Activated effector memory CD4-positive, alpha-beta T cell treated with Interleukin-2 at 50 U/mL for 16 hours (primary cell): Measurements from ENCODE around the gene BCL11A.

Source experiments
- DNase-seq: peaks from one replicate; pipeline ENCODE4 v3.0.0-alpha.2; 2020

The BCL11A gene

DNA sequence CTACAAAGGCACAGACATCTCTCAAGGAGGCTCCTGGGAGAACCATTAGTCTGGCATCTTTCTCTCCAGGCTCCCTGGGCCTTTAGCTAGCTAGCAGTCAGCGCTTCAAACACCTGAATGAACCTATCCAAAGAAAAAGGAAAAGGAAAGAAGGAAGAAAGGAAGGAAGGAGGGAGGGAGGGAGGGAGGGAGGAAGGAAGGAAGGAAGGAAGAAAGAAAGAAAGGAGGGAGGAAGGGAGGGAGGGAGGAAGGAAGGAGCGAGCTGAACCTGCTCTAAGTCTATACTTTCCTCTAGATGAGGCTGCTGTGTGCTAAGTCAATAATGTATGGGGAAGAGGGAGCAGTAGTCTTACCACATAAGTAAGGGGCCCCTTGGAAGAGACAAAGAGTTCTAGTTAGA lies 5.1 kb upstream of the BCL11A start:
- no peak for DNase-seq

DNA sequence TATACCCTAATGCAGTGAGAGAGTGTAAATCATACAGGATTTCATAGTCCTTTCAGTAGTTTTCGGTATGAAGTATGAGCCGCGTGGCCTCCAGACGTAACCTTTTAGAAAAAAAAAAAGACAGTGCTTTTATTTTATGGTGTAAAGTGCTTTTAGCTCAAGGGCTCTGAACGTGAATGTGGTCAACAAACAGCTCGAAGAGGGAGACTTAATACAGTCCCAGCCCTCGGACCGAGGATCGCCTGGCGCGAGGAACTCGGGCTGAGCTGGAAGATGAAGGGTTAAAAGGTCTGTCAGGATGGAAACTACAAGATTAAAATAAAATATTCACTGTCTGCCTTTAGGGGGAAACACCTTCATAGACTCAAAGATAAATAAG lies 4.0 kb upstream of the BCL11A start:
- DNase-seq = no peak

DNA sequence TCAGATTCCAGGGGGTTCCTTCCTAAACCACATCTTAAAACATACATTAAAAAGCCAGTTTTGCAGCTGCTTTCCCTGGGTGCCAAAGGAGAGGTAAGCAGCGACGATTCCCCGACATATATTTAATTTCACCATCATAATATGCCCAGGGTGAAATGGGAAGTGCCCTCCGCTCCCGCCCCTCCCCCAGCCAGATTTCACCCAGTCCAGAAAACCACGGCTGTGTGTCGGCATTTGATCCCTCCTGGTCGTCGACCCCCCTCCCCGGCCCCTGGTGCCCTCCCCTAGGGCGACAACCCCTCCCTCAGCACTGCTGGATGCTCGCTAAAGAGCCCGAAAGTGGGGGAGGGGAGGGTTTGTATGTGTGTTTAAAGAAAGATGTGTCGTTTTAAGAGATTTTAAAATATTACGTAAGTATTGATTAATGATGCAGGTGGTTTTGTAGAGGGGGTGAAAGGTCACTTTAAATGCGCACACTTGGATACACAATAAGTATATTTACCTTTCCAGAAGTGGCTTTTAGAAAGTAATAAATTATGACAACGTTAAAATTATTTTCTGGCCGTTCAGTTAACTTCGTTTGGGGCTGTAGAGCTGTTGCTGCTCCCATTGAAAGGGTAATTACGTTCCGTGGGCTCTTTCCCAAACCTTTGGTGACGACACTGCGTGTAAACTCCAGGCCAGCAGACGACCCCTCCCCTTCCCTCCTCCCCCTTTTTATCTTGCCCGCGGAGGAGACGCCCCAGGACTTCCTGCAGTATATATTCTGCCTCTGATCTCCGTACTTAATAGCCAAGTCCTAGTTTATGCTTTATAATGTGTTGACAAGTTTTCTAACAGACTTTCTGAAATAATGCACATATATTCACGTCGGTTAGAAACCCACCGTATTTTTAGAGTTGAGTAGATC lies 3.4 kb upstream of the BCL11A start:
- DNase-seq = no peak

DNA sequence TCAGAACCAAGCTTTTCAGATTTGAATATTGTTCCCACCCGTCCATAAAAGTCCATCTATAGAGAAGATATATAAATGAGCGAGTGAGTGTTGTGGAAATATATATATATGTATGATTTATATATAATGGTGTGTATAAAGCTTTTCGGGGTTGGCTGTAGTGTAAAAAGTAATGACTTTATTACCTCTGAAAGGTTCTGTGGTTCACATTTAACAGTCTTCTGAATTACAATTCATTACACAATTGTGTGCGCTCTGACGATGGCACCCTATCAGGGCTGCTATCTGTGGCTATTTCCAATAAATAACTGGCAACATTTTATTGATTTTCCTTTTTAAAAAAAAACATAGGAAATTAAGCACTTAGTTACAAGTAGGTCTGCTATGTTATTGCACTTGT lies 2.7 kb upstream of the BCL11A start:
- DNase-seq = no peak

DNA sequence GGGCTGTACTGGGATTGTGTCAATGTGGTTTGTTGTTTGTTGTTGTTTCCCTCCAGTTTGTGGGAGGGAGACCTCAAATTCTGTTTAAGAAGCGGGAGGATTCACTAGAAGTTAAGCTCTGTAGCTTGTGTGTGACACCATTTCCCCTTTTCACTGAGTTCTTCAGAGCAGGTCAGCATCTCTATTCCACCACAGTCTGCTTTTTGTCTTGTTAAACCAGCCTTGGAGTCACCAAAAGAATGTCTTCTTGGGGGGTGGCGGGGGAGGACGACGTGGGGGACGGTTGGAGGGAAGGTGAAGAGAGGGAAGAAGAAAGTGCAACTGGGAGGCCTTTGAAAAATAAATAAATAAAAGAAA lies 2.3 kb upstream of the BCL11A start:
- no peak for DNase-seq

DNA sequence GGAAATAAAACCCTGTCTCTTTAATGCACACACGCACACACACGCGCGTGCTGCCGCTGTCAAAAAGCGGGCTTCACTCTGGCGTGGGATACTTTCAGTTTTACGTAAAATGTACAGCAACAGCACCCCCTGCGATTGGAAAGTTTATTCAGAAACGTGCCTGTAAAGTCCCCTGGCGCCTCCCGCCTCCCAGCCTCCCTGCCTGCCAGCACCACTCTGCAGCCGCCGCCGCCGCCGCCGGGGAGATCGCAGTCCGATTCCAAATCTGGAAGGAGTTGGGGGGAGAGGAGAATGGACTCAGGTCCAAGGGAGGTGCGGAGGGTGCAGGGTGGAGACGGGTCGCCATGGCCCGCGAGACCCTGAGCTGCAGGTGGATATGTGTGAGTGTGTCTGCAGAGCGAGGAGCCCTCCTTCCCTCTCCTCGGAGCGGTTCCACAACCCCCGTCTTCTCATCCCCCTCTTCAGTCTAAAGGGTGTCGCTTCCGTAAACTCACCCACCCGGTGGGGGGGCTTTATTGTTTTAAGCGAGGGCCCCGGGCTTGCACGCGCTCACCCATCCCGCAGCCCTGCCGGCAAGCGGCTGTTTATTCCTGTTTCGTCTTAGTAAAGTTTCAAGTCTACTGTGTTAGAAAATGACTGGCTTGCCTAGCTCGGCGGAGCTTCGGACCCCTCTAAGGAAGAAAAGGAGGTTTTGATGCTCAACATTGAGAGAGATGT lies 1.8 kb upstream of the BCL11A start:
- no peak for DNase-seq

DNA sequence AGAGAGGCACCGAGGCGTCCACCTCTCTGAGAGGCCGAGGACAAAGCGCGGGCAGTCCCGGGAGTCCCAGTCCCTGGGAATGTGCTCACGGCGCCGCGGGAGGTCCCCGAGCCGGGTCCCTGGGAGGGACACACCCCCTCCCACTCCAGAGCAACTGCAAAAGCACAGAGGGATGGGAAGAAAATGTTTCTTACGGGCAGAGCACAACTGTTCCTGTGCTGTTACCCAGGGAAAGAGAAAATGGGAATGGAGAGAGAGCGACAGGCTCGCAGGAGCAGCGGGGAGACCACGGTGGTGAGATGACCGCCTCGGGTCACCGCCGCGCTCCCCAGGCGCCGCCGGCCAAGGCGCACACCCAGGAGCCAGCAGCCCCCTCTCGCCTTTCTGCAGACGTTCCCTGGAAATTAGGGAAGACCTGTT lies 1.2 kb upstream of the BCL11A start:
- DNase-seq = no peak

DNA sequence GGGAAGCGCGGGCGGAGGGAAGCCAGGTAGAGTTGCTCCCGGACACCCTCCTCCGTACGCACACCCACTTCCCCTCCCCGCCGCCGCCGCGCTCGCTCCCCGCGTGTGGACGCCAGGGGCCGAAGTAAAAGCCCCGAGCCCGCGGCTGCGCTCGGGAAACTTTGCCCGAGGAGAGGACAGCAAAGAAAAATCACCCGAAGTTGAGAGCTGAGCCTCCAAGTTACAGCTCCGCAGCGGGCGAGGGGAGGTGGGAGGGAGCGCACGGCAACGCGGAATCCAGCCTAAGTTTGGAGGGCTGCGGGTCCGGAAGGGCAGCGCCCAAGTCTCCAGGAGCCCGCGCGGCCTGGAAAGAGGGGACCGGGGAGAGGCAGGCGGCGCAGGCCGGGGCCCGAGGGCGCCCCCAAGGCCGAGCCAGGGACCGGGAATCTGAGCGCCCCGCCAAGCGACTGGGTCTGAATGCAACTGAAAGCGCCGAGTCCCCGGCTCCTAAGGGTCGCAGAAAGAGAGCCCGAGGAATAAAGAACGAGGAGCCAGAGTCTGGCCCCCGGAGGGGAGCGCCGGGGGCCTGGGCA lies 706 bp upstream of the BCL11A start:
- no peak for DNase-seq

DNA sequence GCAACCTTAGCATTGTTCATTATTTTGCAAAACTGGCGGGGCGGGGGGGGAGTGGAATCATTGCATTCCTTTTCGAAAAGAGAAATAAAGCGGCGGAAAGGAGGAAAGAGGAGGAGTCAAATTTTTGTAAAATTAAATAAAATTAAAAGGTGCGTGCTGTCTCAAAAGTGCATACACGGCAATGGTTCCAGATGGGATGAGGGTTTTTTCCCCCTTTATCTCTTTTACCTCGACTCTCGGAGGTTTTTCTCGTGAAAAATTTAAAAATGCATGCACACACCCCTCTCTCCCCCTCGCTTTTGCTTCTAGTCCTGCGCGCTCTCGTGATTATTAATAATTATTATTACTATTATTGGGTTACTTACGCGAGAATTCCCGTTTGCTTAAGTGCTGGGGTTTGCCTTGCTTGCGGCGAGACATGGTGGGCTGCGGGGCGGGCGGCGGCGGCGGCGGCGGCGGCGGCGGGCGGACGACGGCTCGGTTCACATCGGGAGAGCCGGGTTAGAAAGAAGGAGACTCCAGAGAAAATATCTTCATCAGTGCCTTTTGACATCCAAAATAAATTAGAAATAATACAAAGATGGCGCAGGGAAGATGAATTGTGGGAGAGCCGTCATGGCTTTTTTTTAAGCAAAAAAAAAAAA lies 481 bp downstream of the BCL11A start:
- DNase-seq = no peak

DNA sequence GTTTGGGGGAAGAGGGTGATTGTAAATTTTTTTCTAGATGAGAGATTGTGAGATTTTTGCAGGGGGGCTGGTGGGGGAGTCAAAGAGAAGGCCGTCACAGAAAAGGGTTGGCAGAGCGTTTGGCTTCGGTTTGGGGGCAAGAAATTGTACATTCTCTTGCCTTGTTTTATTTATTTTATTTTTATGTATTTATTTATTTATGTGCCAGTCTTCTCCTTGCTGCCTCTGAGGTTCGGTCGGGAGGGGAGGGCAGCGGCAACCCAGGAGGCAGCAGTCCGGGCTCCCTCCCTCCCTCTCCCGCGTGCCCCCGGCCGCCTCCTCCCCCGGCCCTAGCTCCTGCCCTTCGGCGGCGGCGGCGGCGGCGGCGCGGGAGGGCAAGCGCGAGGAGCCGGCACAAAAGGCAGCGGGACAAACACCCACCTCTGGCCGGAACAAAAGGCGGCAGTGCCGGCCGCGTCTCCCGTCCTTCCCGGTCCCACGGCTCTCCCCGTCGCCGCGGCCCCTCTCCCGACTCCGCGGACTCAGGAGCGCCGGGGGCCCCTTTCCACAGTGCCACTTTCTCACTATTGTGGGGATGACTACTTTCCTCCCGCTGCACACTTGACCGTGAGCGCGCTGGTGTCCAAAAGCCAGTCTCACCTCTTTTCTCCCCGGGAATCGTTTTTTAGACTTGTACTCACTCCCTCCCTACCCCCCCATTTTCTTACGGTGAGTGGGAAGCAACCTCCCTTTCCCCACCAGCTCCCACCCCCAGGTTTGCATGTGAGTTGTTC lies 1.2 kb downstream of the BCL11A start:
- DNase-seq = no peak

DNA sequence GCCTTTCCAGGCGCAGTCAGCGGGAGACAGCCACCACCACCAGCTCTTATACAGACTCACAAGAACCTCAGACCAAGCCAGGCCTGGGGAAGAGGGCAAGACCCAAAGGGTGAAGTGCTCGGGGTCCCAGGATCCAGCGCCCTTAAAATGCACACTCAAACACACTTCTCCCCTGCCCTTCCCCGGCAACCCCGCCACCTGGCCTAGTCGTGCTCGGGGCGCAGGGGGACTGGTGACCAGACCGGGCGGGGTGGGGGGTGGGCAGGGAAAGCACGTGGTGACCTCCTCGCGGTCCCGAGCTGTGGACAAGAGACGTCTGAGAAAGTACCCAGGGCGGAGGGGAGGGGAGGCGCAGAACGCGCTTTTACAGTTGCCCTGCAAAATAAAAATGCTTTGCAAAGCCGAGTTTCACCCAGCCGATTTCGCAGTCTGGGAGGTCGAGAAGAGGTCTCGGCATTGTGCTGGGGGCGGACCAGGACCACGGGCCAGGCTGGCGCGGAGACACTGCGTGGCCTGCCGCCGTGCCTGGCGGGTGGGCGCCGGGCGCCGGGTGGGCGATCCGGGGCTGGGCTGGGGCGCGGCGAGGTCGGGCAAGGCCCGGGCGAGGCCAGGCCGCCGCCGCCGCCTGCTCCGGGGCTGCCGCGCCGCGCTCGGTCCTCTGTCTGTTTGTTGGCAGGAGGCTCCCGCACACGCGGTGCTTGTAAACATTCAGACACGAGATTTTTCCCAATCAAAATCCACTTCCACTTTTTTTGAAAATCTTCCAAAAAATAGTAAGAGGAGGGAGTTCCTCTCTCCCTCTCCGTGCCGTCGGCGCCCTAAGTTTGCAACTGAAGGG lies 2.0 kb downstream of the BCL11A start:
- no peak for DNase-seq

DNA sequence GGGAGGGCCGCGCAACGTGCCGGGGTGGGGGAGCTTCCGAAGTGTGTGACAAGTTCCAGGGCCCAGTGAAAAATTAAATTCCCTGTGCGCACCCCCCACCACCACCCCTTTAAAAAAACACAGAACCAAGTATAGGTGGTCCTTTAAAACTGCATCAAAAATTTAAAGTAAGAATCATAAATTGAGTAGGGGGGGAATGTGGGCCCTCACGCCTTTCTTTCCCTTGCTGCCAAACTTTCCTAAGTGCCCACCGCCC lies 2.5 kb downstream of the BCL11A start:
- no peak for DNase-seq

DNA sequence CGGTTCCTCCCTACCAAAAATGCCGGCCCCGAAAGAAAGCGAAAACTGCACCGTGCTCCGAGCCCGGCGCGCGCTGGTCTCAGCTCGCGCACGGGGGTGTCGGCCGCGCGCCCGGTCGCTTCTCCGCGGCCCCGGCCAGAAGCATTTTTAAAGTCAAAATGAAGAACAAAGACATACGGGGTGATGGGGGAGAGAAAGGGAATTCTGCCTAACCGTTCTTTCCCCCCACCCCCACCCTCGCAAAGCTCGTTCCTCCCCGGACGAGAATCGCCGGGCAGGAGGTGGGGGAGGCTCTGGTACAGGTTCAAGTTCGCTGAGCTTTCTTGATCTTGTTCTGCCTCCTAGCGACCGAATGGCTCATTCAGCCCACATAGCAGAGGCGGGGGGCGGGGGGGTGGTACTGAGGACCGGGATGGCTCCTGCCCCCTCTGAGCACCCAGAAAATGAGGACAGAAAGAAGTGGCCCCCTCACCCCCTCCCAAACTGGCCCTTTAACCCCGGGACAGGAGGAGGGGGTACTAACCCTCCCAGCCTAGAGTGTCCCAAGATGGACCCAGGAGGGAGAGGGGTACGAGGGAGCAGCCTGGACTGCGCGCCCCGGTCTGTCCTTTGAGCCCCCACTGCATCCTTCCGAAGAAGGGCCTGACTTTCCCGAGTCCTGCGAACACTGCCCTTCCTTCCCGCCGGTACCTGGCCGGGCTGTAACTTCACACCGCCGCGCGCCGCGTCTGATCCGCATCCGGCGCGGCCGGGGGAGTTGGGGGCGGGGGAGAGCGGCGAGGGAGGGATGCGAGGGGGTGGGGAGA lies 3.1 kb downstream of the BCL11A start:
- no peak for DNase-seq

DNA sequence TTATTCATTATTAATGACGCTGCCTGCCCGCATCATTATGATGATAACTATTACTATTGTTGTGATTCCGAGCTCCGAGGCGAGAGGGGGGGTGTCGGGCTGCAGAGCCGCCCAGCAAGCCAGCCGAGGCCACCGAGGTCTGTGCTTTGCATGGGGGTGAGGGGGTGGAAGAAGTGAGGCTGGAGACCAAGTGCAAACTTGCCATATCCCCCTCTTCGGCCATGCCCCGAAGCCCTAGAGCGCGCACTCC lies 3.6 kb downstream of the BCL11A start:
- DNase-seq = no peak

DNA sequence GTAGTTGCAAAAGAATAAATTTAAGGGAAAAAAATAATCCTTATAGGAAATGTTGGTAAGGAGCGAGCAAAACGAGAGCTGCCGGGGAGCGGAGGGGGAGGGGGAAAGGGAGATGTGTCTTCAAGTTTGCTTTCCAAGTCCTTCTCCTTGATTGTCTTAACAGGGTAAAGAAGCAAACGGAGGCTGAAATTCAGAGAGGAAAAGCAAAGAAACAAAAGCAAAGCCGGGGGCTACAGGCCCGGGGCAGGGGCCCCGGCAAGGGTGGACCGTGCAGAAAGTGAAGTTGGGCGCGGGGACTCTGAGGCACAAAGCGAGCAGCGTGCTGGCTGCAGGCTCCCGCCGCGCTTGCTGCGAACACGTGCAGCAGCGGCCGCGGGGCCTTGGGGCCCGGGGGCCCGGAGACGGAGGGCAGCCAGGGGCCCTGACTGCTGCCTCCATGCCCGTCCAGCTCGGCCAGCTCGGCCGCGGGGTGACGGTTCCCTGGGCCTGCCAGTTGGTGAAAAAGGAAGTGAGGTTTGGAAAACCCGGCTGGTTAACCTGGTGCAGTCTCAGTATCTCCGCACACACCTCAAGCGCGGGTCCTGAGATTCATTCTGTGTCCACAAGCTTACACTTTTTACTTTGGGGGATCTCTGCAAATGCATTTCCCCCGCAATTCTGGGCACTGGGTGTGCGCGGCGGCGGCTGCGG lies 4.1 kb downstream of the BCL11A start:
- DNase-seq = no peak

DNA sequence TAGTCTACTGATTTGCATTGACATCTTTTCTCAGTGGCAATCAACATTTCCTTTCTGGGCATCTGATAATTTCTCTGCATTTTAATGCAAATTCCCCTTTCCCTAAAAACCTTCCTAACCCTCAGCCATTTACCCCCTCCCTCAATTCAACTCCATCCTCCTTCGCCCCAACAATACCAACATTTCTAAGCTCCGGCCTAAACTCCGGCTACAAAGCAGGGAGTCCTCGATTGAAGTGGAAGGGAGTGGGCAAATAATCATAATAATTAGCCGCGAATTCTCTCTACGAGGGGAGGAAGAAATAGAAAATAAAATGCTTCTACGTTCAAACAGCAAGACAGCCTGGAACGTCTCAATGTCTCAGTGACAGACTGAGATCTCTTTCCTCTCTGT lies 4.6 kb downstream of the BCL11A start:
- no peak for DNase-seq

DNA sequence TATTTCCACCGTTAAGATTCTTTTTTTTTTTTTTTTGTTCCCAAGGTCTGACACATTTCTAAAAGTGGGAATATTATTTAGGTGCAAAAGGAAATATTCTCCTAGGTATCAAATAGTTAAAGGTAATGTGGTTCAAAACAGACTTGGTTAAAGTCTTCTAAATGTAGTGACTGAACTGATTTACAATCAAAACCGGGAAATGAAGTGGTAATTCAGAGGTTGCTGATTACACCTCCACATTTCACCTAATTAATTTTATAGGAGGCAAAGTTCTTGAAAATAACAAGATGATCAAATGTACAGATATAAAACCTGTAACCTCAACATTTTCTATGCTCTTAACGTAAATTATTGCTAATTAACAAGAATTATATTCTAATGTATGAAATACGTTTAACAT lies 5.1 kb downstream of the BCL11A start:
- no peak for DNase-seq

DNA sequence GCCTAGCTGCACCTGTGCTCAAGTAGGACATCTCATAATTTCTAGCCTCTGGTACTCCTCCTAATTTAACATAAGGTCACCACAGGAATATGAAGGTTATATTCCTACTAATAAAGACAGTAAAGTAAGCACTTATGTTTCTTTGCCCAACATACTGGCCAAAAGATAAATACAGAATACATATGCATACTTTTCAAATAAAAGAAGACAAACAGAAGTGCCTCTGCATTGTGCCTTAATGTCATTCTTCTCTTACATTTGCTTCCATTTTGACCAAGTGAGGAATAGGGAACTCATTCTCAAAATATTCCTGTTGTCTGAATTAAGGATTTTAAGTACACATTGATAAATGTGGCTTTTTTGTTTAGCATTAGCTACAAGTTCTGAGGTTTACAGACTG lies 5.6 kb downstream of the BCL11A start:
- DNase-seq = no peak

DNA sequence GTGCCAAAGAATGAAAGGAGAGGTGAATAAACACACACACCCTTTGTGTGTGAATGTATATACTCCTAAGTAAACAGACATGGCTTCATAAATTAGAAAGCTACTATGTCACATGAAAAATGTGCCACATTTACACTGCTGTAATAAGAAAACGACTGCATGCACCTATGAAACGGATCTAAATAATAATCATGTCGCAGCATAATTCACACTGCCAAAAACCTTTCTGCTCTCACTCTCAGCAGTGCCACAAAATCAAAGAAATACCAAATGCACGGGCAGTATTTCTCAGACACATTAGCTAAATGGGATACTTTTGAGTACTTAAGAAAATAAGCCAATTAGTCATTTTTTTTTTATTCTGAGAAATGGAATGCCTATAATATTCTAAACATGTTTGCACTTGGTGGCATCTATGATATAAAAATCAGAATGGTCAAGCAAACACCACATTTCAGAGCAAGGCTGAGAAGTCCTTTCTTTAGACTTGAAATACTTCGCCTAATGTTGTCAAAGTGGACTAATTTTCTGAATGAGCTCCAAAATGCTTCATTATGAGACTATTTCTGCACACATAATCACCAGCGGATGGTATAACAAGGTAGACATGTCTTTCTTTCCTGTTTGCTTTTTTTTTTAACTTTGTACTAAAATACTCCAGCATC lies 6.6 kb downstream of the BCL11A start:
- no peak for DNase-seq

DNA sequence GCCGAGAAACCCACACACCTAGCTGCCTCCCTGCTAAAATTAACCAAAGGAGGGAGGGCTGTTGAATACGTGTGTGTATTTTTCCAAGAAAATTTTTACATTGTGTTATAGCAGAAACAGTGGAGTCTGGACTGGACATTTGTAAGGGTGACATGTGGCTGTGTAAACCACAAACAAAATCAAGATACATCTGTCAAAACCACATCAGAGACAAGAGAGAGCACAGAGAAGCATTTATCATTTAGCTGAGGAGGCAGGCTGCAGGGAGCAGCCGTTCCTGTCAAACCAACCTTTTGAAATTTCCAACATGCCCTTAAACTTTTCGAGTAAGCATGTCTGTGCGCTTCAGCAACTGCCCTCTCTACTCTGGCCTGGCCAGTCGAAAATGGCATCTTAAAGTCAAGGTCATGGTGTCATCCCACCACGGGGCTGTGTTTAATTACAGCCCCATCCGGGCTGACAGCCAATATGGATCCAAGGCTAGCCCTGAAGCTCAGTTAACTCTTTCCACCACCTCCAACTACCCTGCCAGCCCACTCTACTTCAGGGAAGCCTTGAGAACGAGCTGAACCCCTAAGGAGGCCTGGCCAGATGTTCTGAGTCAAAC lies 8.4 kb downstream of the BCL11A start:
- no peak for DNase-seq
